DND-41 (cell line): ENCODE data around the gene IDUA.

Experiments
- ATAC-seq: fragments of 200-7000 bp; cut with Tn5 transposase; 3 replicates; pipeline ENCODE4 v1.9.1; 2021; ENCODE audit warnings: low read depth; ENCODE audit not compliant: insufficient read depth
- DNase-seq: peaks from one replicate; pipeline ENCODE4 v3.0.0-alpha.2; 2020
- H2AFZ ChIP-seq: 2 replicates; pipeline ENCODE4 v1.6.0; 2012; ENCODE audit warnings: low read depth, low read length
- H3K27ac ChIP-seq: 2 replicates; pipeline ENCODE4 v1.5.1; 2012; ENCODE audit warnings: low read length, inconsistent platforms
- H3K27me3 ChIP-seq: fragments of 200-600 bp; sonication (generic); 2 replicates; pipeline ENCODE4 v1.6.0; 2012; ENCODE audit warnings: low read length, mild to moderate bottlenecking, inconsistent platforms; ENCODE audit not compliant: insufficient read depth, poor library complexity
- H3K36me3 ChIP-seq: 2 replicates; pipeline ENCODE4 v1.5.1; 2012; ENCODE audit warnings: low read length, inconsistent platforms; ENCODE audit not compliant: insufficient read depth
- H3K4me1 ChIP-seq: 2 replicates; pipeline ENCODE4 v1.5.1; 2012; ENCODE audit warnings: mild to moderate bottlenecking, low read length; ENCODE audit not compliant: insufficient read depth
- H3K4me2 ChIP-seq: 2 replicates; pipeline ENCODE4 v1.6.0; 2012; ENCODE audit warnings: mild to moderate bottlenecking, moderate library complexity, low read length, inconsistent platforms; ENCODE audit not compliant: insufficient read depth
- H3K4me3 ChIP-seq, 2 experiments: fragments of 200-600 bp in 1 of 2; shearing (Covaris generic) in 1 of 2; 2 replicates each; pipeline ENCODE4 v1.5.1; 2012 to 2016; ENCODE audit warnings: inconsistent platforms in 2 of 2, low read length in 2 of 2, mild to moderate bottlenecking in 2 of 2, low read depth in 1 of 2, moderate library complexity in 1 of 2
- H3K79me2 ChIP-seq: 2 replicates; pipeline ENCODE4 v1.6.0; 2012; ENCODE audit warnings: low read length, inconsistent platforms; ENCODE audit not compliant: insufficient read depth
- H3K9ac ChIP-seq: 2 replicates; pipeline ENCODE4 v1.6.0; 2012; ENCODE audit warnings: low read depth, mild to moderate bottlenecking, inconsistent platforms, low read length, moderate library complexity
- H3K9me3 ChIP-seq: 2 replicates; pipeline ENCODE4 v1.5.1; 2012; ENCODE audit warnings: low read length, moderate library complexity, mild to moderate bottlenecking, inconsistent platforms; ENCODE audit not compliant: insufficient read depth, severe bottlenecking
- H4K20me1 ChIP-seq: 2 replicates; pipeline ENCODE4 v1.6.0; 2012; ENCODE audit warnings: low read length; ENCODE audit not compliant: insufficient read depth
- EZH2 ChIP-seq: IDR thresholded peaks from 3 replicates; pipeline ENCODE4 v1.6.1; 2012; ENCODE audit warnings: borderline replicate concordance, low read depth, mild to moderate bottlenecking, moderate library complexity, low read length, inconsistent platforms; ENCODE audit not compliant: severe bottlenecking
- TF ChIP-seq, protein P1 (sequence below): IDR thresholded peaks from 2 replicates; pipeline ENCODE4 v1.5.1; 2012; ENCODE audit warnings: borderline replicate concordance, low read length, moderate library complexity, mild to moderate bottlenecking; ENCODE audit not compliant: poor library complexity, severe bottlenecking; ENCODE audit errors: extremely low read depth

Gene IDUA

DNA sequence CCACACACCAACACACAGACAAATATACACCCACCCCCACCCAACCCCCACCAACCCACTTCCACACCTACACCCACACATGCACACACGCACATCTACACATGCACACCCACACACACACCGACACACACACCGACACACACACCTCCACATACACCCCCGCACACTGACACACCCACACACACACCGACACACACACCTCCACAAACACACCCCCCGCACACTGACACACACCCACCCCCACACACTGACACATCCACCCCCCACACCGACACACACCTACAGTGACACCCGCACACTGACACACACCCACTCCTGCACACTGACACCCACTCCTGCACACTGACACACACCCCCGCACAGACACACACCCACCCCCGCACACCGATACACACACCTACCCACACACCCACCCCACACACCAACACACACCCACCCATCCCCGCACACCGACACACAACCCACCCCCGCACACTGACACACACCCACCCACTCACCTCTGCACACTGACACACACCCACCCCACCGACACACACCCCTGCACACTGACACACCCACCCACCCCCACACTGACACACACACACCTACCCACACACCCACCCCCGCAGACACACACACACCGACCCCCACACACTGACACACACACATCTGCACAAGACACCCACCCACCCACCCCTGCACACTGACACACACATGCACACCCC lies 55.7 kb downstream of the IDUA start:
- no peak overlapping the region for H3K4me2 ChIP-seq
- no peaks in the 10 kb centered on the region for H3K9me3 ChIP-seq
- H3K27ac ChIP-seq: no peak overlapping the region
- no peak for DNase-seq
- H3K36me3 ChIP-seq: no peaks in the 10 kb centered on the region
- H2AFZ ChIP-seq: no peak overlapping the region
- no peaks in the 10 kb centered on the region for H3K27me3 ChIP-seq
- no peak for TF ChIP-seq EZH2
- TF ChIP-seq, protein P1, sequence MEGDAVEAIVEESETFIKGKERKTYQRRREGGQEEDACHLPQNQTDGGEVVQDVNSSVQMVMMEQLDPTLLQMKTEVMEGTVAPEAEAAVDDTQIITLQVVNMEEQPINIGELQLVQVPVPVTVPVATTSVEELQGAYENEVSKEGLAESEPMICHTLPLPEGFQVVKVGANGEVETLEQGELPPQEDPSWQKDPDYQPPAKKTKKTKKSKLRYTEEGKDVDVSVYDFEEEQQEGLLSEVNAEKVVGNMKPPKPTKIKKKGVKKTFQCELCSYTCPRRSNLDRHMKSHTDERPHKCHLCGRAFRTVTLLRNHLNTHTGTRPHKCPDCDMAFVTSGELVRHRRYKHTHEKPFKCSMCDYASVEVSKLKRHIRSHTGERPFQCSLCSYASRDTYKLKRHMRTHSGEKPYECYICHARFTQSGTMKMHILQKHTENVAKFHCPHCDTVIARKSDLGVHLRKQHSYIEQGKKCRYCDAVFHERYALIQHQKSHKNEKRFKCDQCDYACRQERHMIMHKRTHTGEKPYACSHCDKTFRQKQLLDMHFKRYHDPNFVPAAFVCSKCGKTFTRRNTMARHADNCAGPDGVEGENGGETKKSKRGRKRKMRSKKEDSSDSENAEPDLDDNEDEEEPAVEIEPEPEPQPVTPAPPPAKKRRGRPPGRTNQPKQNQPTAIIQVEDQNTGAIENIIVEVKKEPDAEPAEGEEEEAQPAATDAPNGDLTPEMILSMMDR: no peak
- H3K79me2 ChIP-seq: no peaks in the 10 kb centered on the region
- no peak for ATAC-seq
- no peak overlapping the region for H3K4me3 ChIP-seq
- peaks cover 4% of the 10 kb centered on the region; the same call in 1 of the 2 replicates for H4K20me1 ChIP-seq
- H3K9ac ChIP-seq: no peak overlapping the region
- H3K4me1 ChIP-seq: no peaks in the 10 kb centered on the region

DNA sequence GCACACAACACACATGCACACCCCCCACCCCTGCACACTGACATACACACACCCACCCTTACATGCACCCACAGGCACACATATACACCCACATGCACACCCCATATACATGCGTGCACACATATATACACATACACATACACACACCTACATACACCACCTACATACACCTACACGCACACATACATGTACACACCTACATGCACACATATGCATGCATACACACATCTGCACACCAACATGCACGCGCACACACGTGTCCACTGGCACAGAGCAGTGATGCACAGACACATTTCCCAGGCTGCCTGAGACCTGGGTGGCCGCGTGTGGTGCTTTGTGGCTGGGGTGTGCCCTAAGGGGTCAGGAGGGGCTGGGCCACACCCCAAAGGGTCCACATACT lies 56.3 kb downstream of the IDUA start:
- ATAC-seq: no peak
- Histone ChIP-seq H3K36me3 (no peaks in the 10 kb centered on the region), H3K4me1 (no peaks in the 10 kb centered on the region), H3K27ac (no peak overlapping the region), H3K9me3 (no peaks in the 10 kb centered on the region), H3K4me2 (no peak overlapping the region), H3K9ac (no peak overlapping the region), H2AFZ (no peak overlapping the region), H3K27me3 (no peaks in the 10 kb centered on the region), H3K4me3 (no peak overlapping the region), H4K20me1 (peaks cover 4% of the 10 kb centered on the region; the same call in 1 of the 2 replicates), H3K79me2 (no peaks in the 10 kb centered on the region)
- TF ChIP-seq EZH2: no peak
- TF ChIP-seq, protein P1: no peak
- DNase-seq: no peak

DNA sequence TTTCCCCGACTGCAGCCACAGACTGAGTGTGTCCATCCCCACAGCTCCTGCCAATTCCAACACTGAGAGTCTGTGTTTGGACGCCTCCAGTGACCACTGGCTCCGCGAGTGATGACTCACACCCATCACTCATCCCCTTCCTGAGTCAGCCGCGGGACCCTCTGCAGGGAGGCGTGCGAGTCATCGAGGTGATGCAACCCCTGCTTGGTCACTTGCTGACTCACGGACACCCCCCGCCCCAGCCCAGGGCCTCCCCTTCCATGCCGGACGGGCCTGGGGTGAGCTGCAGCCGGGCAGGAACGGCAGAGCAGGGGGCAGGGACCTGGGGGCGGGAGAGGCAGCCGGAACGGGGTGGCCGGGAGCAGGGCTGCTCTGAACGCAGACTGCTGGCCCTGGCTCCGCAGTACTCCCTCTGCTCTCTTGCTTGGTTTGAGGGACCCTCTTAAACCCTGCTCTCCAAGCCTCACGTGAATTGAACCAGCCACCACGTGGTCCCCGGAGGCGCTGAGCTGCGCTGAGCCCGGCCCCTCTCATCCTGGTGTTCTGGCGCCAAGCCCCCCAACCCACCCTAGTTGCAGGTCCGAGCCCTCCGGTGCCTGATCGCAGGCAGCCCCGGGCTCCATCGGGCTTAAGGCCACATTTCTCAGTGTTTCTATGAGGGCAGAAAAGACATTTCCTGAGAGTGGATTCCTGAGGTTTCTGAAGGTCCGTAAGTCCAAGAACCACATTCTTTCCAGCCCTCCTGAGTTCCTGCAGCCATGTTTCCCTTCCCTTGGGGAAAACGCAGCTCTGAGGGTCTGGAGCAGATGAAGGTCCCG lies 57.0 kb downstream of the IDUA start:
- Histone ChIP-seq H3K9me3 (no peaks in the 10 kb centered on the region), H3K4me3 (no peak overlapping the region), H3K27ac (no peak overlapping the region), H3K27me3 (no peaks in the 10 kb centered on the region), H3K4me1 (no peaks in the 10 kb centered on the region), H3K36me3 (no peaks in the 10 kb centered on the region), H3K4me2 (no peak overlapping the region), H3K9ac (no peak overlapping the region), H4K20me1 (peaks cover 4% of the 10 kb centered on the region; the same call in 1 of the 2 replicates), H3K79me2 (no peaks in the 10 kb centered on the region), H2AFZ (no peak overlapping the region)
- no peak for TF ChIP-seq EZH2
- TF ChIP-seq, protein P1: no peak
- no peak for DNase-seq
- 0 out of 3 replicates have a peak, but pooled peaks have one; percentile 9 for ATAC-seq
